Erythroblast (primary cell): ENCODE measurements around the gene CCNF.

Experiments used
- GATA1 ChIP-seq: IDR thresholded peaks from 2 replicates; pipeline ENCODE4 v1.6.1; 2011; ENCODE audit warnings: low read depth, mild to moderate bottlenecking, control low read depth, low read length, moderate library complexity
- POLR2A ChIP-seq: IDR thresholded peaks from 2 replicates; pipeline ENCODE4 v1.6.1; 2011; ENCODE audit warnings: mild to moderate bottlenecking, low read length

DNA sequence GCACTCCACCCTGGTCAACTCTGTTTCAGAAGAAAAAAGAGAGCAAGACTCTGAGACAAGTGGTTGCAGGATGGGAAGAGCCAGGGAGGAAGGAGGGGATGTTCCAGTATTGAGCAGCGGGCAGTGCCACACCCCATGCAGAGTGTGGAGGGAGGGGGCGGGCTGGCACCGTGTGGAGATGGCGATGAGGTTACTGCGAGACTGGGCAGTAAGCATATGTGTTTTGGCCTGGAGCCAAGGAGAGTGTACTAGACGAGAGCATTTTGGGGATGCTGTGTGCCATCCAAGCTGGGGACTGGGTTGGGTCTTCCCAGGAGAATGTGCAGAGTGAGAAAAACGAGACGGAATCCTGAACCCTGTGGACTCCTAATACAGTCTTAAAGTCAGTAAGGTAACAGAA, 49.0 kb downstream of the CCNF start:
- TF ChIP-seq POLR2A (no peak), GATA1 (no peak)
